ENCODE measurements around the gene SLC18B1. TPM values are rescaled to one million over a fixed set of nuclear protein-coding genes. Genes with fewer than 3 reads are reported as not detected.

Gene SLC18B1
- polyA plus RNA-seq, 3 donors: 10.3 to 36.6 (median 24.8) TPM

- peaks cover 53% of the 10 kb centered on the region for H3K79me2 ChIP-seq (ENCODE audit: insufficient read depth, low read length)
- H3K9ac ChIP-seq (ENCODE audit: insufficient read depth, low read length, poor library complexity, severe bottlenecking): no peak overlapping the region
- peaks cover 17 to 56% of the 10 kb centered on the region in 2 donors for H3K36me3 ChIP-seq (replicated peaks in 1 of 2; ENCODE audit: control insufficient read depth in 1 of 2, insufficient read depth in 2 of 2, low read length in 2 of 2)
- no peaks in the 10 kb centered on the region for H4K20me1 ChIP-seq (ENCODE audit: insufficient read depth, low read length)
- no CpG with 5 or more reads among the region's 4 CpGs for WGBS (ENCODE audit: insufficient coverage)
- Mint-ChIP-seq H3K36me3 (peaks cover 68 to 93% of the 10 kb centered on the region in 2 donors), H3K27me3 (ENCODE audit: low read depth in 3 of 3) (no peaks in the 10 kb centered on the region), H3K27ac (peak overlapping the region; percentile 89 to 98 (median 97)), H3K4me3 (peak overlapping the region; percentile 16 to 59), H3K4me1 (peaks cover 86% of the 10 kb centered on the region), H3K9me3 (peaks cover 0 to 8% (median 3%) of the 10 kb centered on the region in 7 donors)
- H3K27me3 ChIP-seq (ENCODE audit: control insufficient read depth in 2 of 2, insufficient read depth in 2 of 2, low read length in 2 of 2): no peaks in the 10 kb centered on the region
- peak overlapping the region; percentile 79 to 88 for H3K27ac ChIP-seq (ENCODE audit: low read depth in 1 of 2, low read length in 2 of 2)
- H2AFZ ChIP-seq (ENCODE audit: insufficient read depth, low read depth, low read length, poor library complexity, severe bottlenecking): no peak overlapping the region
- intact Hi-C loops (cut with micrococcal nuclease): loop anchor here in 1 of 2 donors (5.0 kb wide), 1 partner anchor 37 kb away; the partner anchor contains the start of gene VNN1
- peaks cover 86 to 100% of the 10 kb centered on the region in 2 donors for H3K4me1 ChIP-seq (ENCODE audit: control insufficient read depth in 1 of 2, insufficient read depth in 2 of 2, low read length in 2 of 2)
- no peaks in the 10 kb centered on the region for H3K9me3 ChIP-seq (replicated peaks in 1 of 2; ENCODE audit: control insufficient read depth in 1 of 2, insufficient read depth in 1 of 2, low read length in 2 of 2)
- TF ChIP-seq CTCF (IDR thresholded peaks at IDR 0.05): no peak
- H3K4me3 ChIP-seq (replicated peaks in 1 of 3; ENCODE audit: low read depth in 2 of 3, low read length in 3 of 3): peak overlapping the region in 1 of 3 experiments; percentile 35
- peak overlapping the region; percentile 54 for H3K4me2 ChIP-seq (replicated peaks; ENCODE audit: extremely low read depth, low read length, poor library complexity, severe bottlenecking)
- DNase-seq: peak; percentile 73 to 83 (median 82)
These were observed 49.3 kb downstream of the SLC18B1 start for GRCh38 chr6:132749111-132749510.

- peaks cover 85% of the 10 kb centered on the region for H3K4me1 Mint-ChIP-seq
- H3K9ac ChIP-seq (ENCODE audit: insufficient read depth, low read length, poor library complexity, severe bottlenecking): no peak overlapping the region
- H3K4me3 Mint-ChIP-seq: no peak overlapping the region
- WGBS (ENCODE audit: insufficient coverage): no CpG with 5 or more reads among the region's 1 CpG
- H3K4me1 ChIP-seq (ENCODE audit: control insufficient read depth in 1 of 2, insufficient read depth in 2 of 2, low read length in 2 of 2): peaks cover 91 to 100% of the 10 kb centered on the region in 2 donors
- H3K27me3 Mint-ChIP-seq (ENCODE audit: low read depth in 3 of 3): no peaks in the 10 kb centered on the region
- intact Hi-C loops (cut with micrococcal nuclease): loop anchor here in 1 of 2 donors (5.0 kb wide), 1 partner anchor 36 kb away; the partner anchor contains the start of gene VNN1
- H3K79me2 ChIP-seq (ENCODE audit: insufficient read depth, low read length): peaks cover 49% of the 10 kb centered on the region
- H2AFZ ChIP-seq (ENCODE audit: insufficient read depth, low read depth, low read length, poor library complexity, severe bottlenecking): no peak overlapping the region
- no peaks in the 10 kb centered on the region for H4K20me1 ChIP-seq (ENCODE audit: insufficient read depth, low read length)
- peak overlapping the region; percentile 89 to 98 (median 97) for H3K27ac Mint-ChIP-seq
- no peak for DNase-seq
- no peaks in the 10 kb centered on the region for H3K27me3 ChIP-seq (ENCODE audit: control insufficient read depth in 2 of 2, insufficient read depth in 2 of 2, low read length in 2 of 2)
- peak overlapping the region; percentile 79 to 88 for H3K27ac ChIP-seq (ENCODE audit: low read depth in 1 of 2, low read length in 2 of 2)
- no peak for TF ChIP-seq CTCF (IDR thresholded peaks at IDR 0.05)
- no peaks in the 10 kb centered on the region for H3K9me3 ChIP-seq (replicated peaks in 1 of 2; ENCODE audit: control insufficient read depth in 1 of 2, insufficient read depth in 1 of 2, low read length in 2 of 2)
- peaks cover 70 to 93% of the 10 kb centered on the region in 2 donors for H3K36me3 Mint-ChIP-seq
- H3K9me3 Mint-ChIP-seq: peaks cover 0 to 8% (median 3%) of the 10 kb centered on the region in 7 donors
- peak overlapping the region; percentile 54 for H3K4me2 ChIP-seq (replicated peaks; ENCODE audit: extremely low read depth, low read length, poor library complexity, severe bottlenecking)
- peak overlapping the region in 1 of 3 experiments; percentile 35 for H3K4me3 ChIP-seq (replicated peaks in 1 of 3; ENCODE audit: low read depth in 2 of 3, low read length in 3 of 3)
- peaks cover 14 to 56% of the 10 kb centered on the region in 2 donors for H3K36me3 ChIP-seq (replicated peaks in 1 of 2; ENCODE audit: control insufficient read depth in 1 of 2, insufficient read depth in 2 of 2, low read length in 2 of 2)
These were observed 50.0 kb downstream of the SLC18B1 start for GRCh38 chr6:132748446-132748845.

All from CD14-positive monocyte (primary cell).